K562 (cell line): Measurements from ENCODE around the gene MPHOSPH6. TPM values are rescaled to one million over a fixed set of nuclear protein-coding genes. Genes with fewer than 3 reads are reported as not detected.

ENCODE experiments used
- ATAC-seq: fragments of 200-7000 bp; cut with Tn5 transposase; 3 replicates; pipeline ENCODE4 v1.9.1; 2020; ENCODE audit warnings: moderate library complexity
- BruUV-seq: library from RNA; stranded (reverse); fragments of 400-500 nt; replicated peaks from 2 replicates; lab custom pipeline; 2021; lab: Mats Ljungman, UMichigan
- CTCF ChIA-PET: fragments of 300-600 bp; formaldehyde crosslinking; extraction: SDS; loops from one replicate; lab custom pipeline; 2021; ENCODE audit warnings: low intra/inter-chr PET ratio; lab: Yijun Ruan, JAX
- POLR2A ChIA-PET: fragments of 300-600, 350-650 bp; sonication (Branson Sonifier 250); formaldehyde crosslinking; extraction: SDS; loops from one replicate; lab custom pipeline; 2021; ENCODE audit warnings: antibody characterized with exemption, inconsistent platforms; lab: Yijun Ruan, JAX
- DNase-seq, 4 experiments: peaks; one replicate each; pipeline versions ENCODE4 v3.0.0 to v3.0.0-alpha.2; 2011 to 2018; ENCODE audit warnings: low spot score in 3 of 4, mixed read lengths in 3 of 4; ENCODE audit errors: extremely low read depth in 1 of 4
- FAIRE-seq: peaks from 2 replicates; lab custom pipeline; 2011; peaks lifted over from hg19 to GRCh38; lab: Jason Lieb, UNC
- H2AFZ ChIP-seq: 2 replicates; pipeline ENCODE4 v1.6.0; 2011; ENCODE audit warnings: low read depth, low read length, control low read depth, inconsistent platforms
- H3K27ac ChIP-seq: fragments of 200-600 bp; 3 replicates; pipeline ENCODE4 v1.8.0; 2011; ENCODE audit warnings: low read depth, mild to moderate bottlenecking, control low read depth, inconsistent platforms, low read length, moderate library complexity, mixed read lengths; ENCODE audit errors: extremely low read depth
- H3K27me3 ChIP-seq, 2 experiments: fragments of 300-600 bp in 1 of 2; 2 replicates in 1 of 2; 3 replicates in 1 of 2; pipeline versions ENCODE4 v1.6.0 to v1.8.0; 2011; ENCODE audit warnings: inconsistent platforms in 2 of 2, low read length in 2 of 2, mild to moderate bottlenecking in 1 of 2, mixed read lengths in 1 of 2, moderate library complexity in 1 of 2; ENCODE audit not compliant: control insufficient read depth in 2 of 2, insufficient read depth in 2 of 2
- H3K36me3 ChIP-seq: fragments of 300-600 bp; 3 replicates; pipeline ENCODE4 v1.8.0; 2011; ENCODE audit warnings: mild to moderate bottlenecking, low read length, inconsistent platforms; ENCODE audit not compliant: control insufficient read depth, insufficient read depth
- H3K4me1 ChIP-seq, 2 experiments: fragments of 200-600 bp in 1 of 2; replicated peaks in 1 of 2; 2 replicates in 1 of 2; 3 replicates in 1 of 2; pipeline versions ENCODE4 v1.5.1 to v1.8.0; 2011; ENCODE audit warnings: inconsistent platforms in 2 of 2, low read length in 2 of 2, mild to moderate bottlenecking in 1 of 2, mixed read lengths in 1 of 2, moderate library complexity in 1 of 2; ENCODE audit not compliant: control insufficient read depth in 2 of 2, insufficient read depth in 2 of 2
- H3K4me2 ChIP-seq: 2 replicates; pipeline ENCODE4 v1.6.1; 2011; ENCODE audit warnings: low read length, control low read depth, inconsistent platforms, mixed read lengths; ENCODE audit not compliant: insufficient read depth
- H3K4me3 ChIP-seq: fragments of 200-600 bp; sonication (generic), shearing (Covaris generic); 2 replicates; pipeline ENCODE4 v1.5.1; 2016; ENCODE audit warnings: control low read depth, inconsistent platforms
- H3K79me2 ChIP-seq: fragments of 200-600 bp; 3 replicates; pipeline ENCODE4 v1.8.0; 2011; ENCODE audit warnings: low read length, inconsistent platforms; ENCODE audit not compliant: control insufficient read depth, insufficient read depth
- H3K9ac ChIP-seq, 2 experiments: 2 replicates each; pipeline versions ENCODE4 v1.6.0 to v1.6.1; 2011; ENCODE audit warnings: low read depth in 2 of 2, low read length in 2 of 2, control low read depth in 1 of 2, inconsistent platforms in 1 of 2, mild to moderate bottlenecking in 1 of 2, mixed read lengths in 1 of 2; ENCODE audit not compliant: insufficient read depth in 1 of 2
- H3K9me1 ChIP-seq: one replicate; pipeline ENCODE4 v1.6.0; 2011; ENCODE audit warnings: inconsistent platforms, mild to moderate bottlenecking, low read length, moderate library complexity; ENCODE audit not compliant: control insufficient read depth, insufficient read depth
- H3K9me3 ChIP-seq: replicated peaks from 2 replicates; pipeline ENCODE4 v1.5.1; 2011; ENCODE audit warnings: low read depth, low read length, inconsistent platforms; ENCODE audit not compliant: control insufficient read depth, insufficient read depth
- H4K20me1 ChIP-seq: replicated peaks from 2 replicates; pipeline ENCODE4 v1.6.1; 2011; ENCODE audit warnings: low read length, inconsistent platforms, mixed read lengths; ENCODE audit not compliant: control insufficient read depth, insufficient read depth
- ADNP ChIP-seq: fragments of 200-800 bp; sonication (Bioruptor generic); IDR thresholded peaks from 2 replicates; pipeline ENCODE4 v1.6.1; 2016; ENCODE audit warnings: missing genetic modification characterization, missing compliant biosample characterization
- DDX20 ChIP-seq: fragments of 450-650 bp; IDR thresholded peaks from 2 replicates; pipeline ENCODE4 v1.6.1; 2016; ENCODE audit warnings: missing genetic modification characterization, low read depth, mild to moderate bottlenecking, missing compliant biosample characterization, moderate library complexity
- ELF1 ChIP-seq: fragments of 200-800 bp; sonication (Bioruptor generic); IDR thresholded peaks from 2 replicates; pipeline ENCODE4 v1.6.1; 2016; ENCODE audit warnings: missing genetic modification characterization, missing compliant biosample characterization
- MCM2 ChIP-seq: fragments of 450-650 bp; IDR thresholded peaks from 2 replicates; pipeline ENCODE4 v1.6.1; 2017; ENCODE audit warnings: low read depth, mild to moderate bottlenecking
- NCOR1 ChIP-seq: fragments of 450-650 bp; IDR thresholded peaks from 2 replicates; pipeline ENCODE4 v1.6.1; 2016; ENCODE audit warnings: mild to moderate bottlenecking, moderate library complexity
- SLC30A9 ChIP-seq: fragments of 250-450 bp; sonication (Bioruptor Pico); IDR thresholded peaks from 2 replicates; pipeline ENCODE4 v1.8.0; 2022; ENCODE audit warnings: mild to moderate bottlenecking, moderate library complexity
- ZFP30 ChIP-seq: fragments of 250-450 bp; sonication (Bioruptor Pico); IDR thresholded peaks from 2 replicates; pipeline ENCODE4 v1.8.0; 2022; ENCODE audit warnings: moderate library complexity, mild to moderate bottlenecking, inconsistent platforms, borderline replicate concordance
- WGBS: fragments of 100-300 bp; shearing (Covaris generic); methylation state at CpG from one replicate; pipeline ENCODE4 v1.1.6; 2016; ENCODE audit warnings: low coverage, mixed read lengths; ENCODE audit not compliant: insufficient coverage; ENCODE audit errors: missing lambda C conversion rate; 5-methylcytosine and 5-hydroxymethylcytosine counted together
- in situ Hi-C: fragments of 300-500 bp; cut with MboI; formaldehyde crosslinking; loops from 4 replicates; pipeline ENCODE4 v1.15.0; 2018; ENCODE audit warnings: inconsistent platforms, mixed read lengths
- intact Hi-C: fragments of 100-400 bp; cut with micrococcal nuclease; formaldehyde crosslinking; loops from 2 replicates; pipeline ENCODE4 v1.14.2; 2022
- polyA plus RNA-seq, 8 experiments: library from polyadenylated mRNA; depleted of rRNA in 4 of 8; stranded (reverse) in 5 of 8; unstranded in 3 of 8; fragments of >200 nt; fragmentation: Nextera tagmentation in 2 of 8; fragmentation: Illumina TruSeq in 1 of 8; extraction: Ambion mirVana in 2 of 8; extraction: Trizol in 1 of 8; gene quantifications; 2 replicates each; pipeline versions ENCODE4 v1.2.1 to v1.2.3, GENCODE V29; 2011 to 2014; ENCODE audit warnings: inconsistent platforms in 1 of 8, missing spikeins in 1 of 8
- total RNA-seq, 7 experiments: library from RNA; depleted of rRNA in 6 of 7; stranded (reverse); fragments of >200 nt in 6 of 7; fragmentation: Illumina TruSeq in 2 of 7; extraction: Trizol in 2 of 7; gene quantifications; 2 replicates each; pipeline versions ENCODE4 v1.2.1 to v1.2.3, GENCODE V29; 2011 to 2021; ENCODE audit warnings: low replicate concordance in 1 of 7

The MPHOSPH6 gene
- total and polyA plus RNA-seq, 9 of the 15 experiments (the other 6 are each of a cell fraction or from before 2014, with no cell fraction given) = 37.0 to 153 (median 76.7) TPM

GRCh38 chr16:82150549-82150948, 19.5 kb downstream of the MPHOSPH6 start (continued):
- TF ChIP-seq ADNP = no peak
- TF ChIP-seq DDX20 (tag) = no peak

- intact Hi-C loops (no loop called here), in situ Hi-C loops (no loop called here)
- Histone ChIP-seq H3K79me2 (peaks cover 20% of the 10 kb centered on the region; the same call in 2 of the 3 replicates), H3K9ac (no peak overlapping the region), H3K27me3 (no peaks in the 10 kb centered on the region), H3K4me2 (no peak overlapping the region), H3K4me1 (peaks cover 0 to 12% of the 10 kb centered on the region in 2 experiments; a peak in 4 of 5 replicates), H3K4me3 (no peak overlapping the region), H4K20me1 (0 out of 2 replicates have a peak, but pooled peaks cover 4% of the 10 kb centered on the region), H2AFZ (no peak overlapping the region), H3K36me3 (peaks cover 62% of the 10 kb centered on the region; the same call in 2 of the 3 replicates), H3K9me1 (no peaks in the 10 kb centered on the region), H3K9me3 (no peaks in the 10 kb centered on the region), H3K27ac (no peak overlapping the region)
- DNase-seq (no peak), FAIRE-seq (no peak), ATAC-seq (no peak)
- ChIA-PET CTCF (no interaction called here), POLR2A (interaction anchor here (0.6 kb wide), 1 partner anchor 892 kb away, joined by 3 read pairs; no protein-coding TSS in a partner anchor)
- no TSS peak for BruUV-seq
- WGBS = 75% methylated on average over 2 of the region's 2 CpGs
- no peak for TF ChIP-seq ZFP30 (CRISPR knock-in tag)
- no peak for TF ChIP-seq ELF1
- no peak for TF ChIP-seq NCOR1
- no peak for TF ChIP-seq MCM2
- TF ChIP-seq SLC30A9 (CRISPR knock-in tag) = no peak
Observed at GRCh38 chr16:82149536-82149935, 20.5 kb downstream of the MPHOSPH6 start.
